ENCODE results near the gene GHDC. TPM values are rescaled to one million over a fixed set of nuclear protein-coding genes. Genes with fewer than 3 reads are reported as not detected.

The GHDC gene
- total and polyA plus RNA-seq, 2 of the 13 experiments (the other 11 are each of a cell fraction or from before 2014, with no cell fraction given): 15.4 to 22.5 TPM

- Histone ChIP-seq H3K4me3 (replicated peaks in 1 of 3; ENCODE audit: insufficient read depth in 1 of 3, low read depth in 2 of 3, low read length in 3 of 3) (peak within 1 kb of the TSS in 2 of 3 experiments; percentile 35 to 84; a peak in 3 of 6 replicates), H4K20me1 (ENCODE audit: insufficient read depth, low read length) (peaks cover under 1% of the 10 kb centered on the region), H3K27ac (ENCODE audit: extremely low read length, insufficient read depth, low read length) (no peak within 1 kb of the TSS), H3K4me1 (ENCODE audit: insufficient read depth, low read length) (peaks cover 47% of the 10 kb centered on the region), H3K36me3 (replicated peaks in 1 of 2; ENCODE audit: control insufficient read depth in 1 of 2, insufficient read depth in 2 of 2, low read length in 2 of 2) (no peaks in the 10 kb centered on the region), H3K79me2 (ENCODE audit: insufficient read depth, low read length) (no peaks in the 10 kb centered on the region), H3K27me3 (ENCODE audit: control insufficient read depth in 1 of 2, insufficient read depth in 2 of 2, low read length in 2 of 2) (peaks cover 0 to 21% of the 10 kb centered on the region in 2 experiments; a peak in 4 of 5 replicates), H3K4me2 (ENCODE audit: low read depth, low read length) (peak within 1 kb of the TSS; percentile 91), H3K9me3 (ENCODE audit: low read length) (no peaks in the 10 kb centered on the region), H2AFZ (ENCODE audit: low read length) (no peak within 1 kb of the TSS), H3K9ac (ENCODE audit: insufficient read depth, low read depth, low read length) (no peak within 1 kb of the TSS)
- FAIRE-seq: no peak
- ChIA-PET CTCF (ENCODE audit: low intra/inter-chr PET ratio, low total read pairs) (no interaction called here), POLR2A (interaction anchor here (1.6 to 2.4 kb wide), 4 partner anchors 9 to 64 kb away, joined by 9 to 30 read pairs (median 14); partner anchors contain the start of genes GHDC and KAT2A)
- no TSS peak for BruUV-seq (replicated peaks)
- DNase-seq (ENCODE audit: low spot score): no peak
- intact Hi-C loops (cut with micrococcal nuclease; ENCODE audit: unreplicated experiment) (loop anchor here (10.0 kb wide), 1 partner anchor 60 kb away; no protein-coding TSS in a partner anchor), in situ Hi-C loops (cut with HindIII; ENCODE audit: extremely low pct_ligation_motif_present, low pct_unique_long_range_greater_than_20kb) (no loop called here)
- ATAC-seq: no peak
- no peak for TF ChIP-seq TBX3 (IDR thresholded peaks at IDR 0.05; ENCODE audit: borderline replicate concordance)
- no peak for TF ChIP-seq ZNF251 (CRISPR knock-in tag; IDR thresholded peaks at IDR 0.05)
- TF ChIP-seq ZC3H13 (CRISPR knock-in tag; IDR thresholded peaks at IDR 0.05): 0 out of 2 replicates have a peak, but pooled peaks have one; percentile 8
- TF ChIP-seq ZFYVE20 (CRISPR knock-in tag; IDR thresholded peaks at IDR 0.05; ENCODE audit: borderline replicate concordance, low read depth): 0 out of 2 replicates have a peak, but pooled peaks have one; percentile 27
- no peak for TF ChIP-seq CEBPG (CRISPR knock-in tag; IDR thresholded peaks at IDR 0.05)
- 0 out of 2 replicates have a peak, but pooled peaks have one; percentile 19 for TF ChIP-seq ZNF703 (CRISPR knock-in tag; IDR thresholded peaks at IDR 0.05; ENCODE audit: borderline replicate concordance)
- TF ChIP-seq RAD51 (IDR thresholded peaks at IDR 0.05; ENCODE audit: borderline replicate concordance): no peak
- no peak for TF ChIP-seq MLLT10 (CRISPR knock-in tag; IDR thresholded peaks at IDR 0.05)
- TF ChIP-seq, protein P1, sequence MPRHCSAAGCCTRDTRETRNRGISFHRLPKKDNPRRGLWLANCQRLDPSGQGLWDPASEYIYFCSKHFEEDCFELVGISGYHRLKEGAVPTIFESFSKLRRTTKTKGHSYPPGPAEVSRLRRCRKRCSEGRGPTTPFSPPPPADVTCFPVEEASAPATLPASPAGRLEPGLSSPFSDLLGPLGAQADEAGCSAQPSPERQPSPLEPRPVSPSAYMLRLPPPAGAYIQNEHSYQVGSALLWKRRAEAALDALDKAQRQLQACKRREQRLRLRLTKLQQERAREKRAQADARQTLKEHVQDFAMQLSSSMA (CRISPR knock-in tag; IDR thresholded peaks at IDR 0.05): 0 out of 2 replicates have a peak, but pooled peaks have one; percentile 10
- TF ChIP-seq ZNF589 (CRISPR knock-in tag; conservative IDR thresholded peaks at IDR 0.05): 0 out of 2 replicates have a peak, but pooled peaks have one; percentile 16
- 0 out of 2 replicates have a peak, but pooled peaks have one; percentile 18 for TF ChIP-seq HIVEP1 (CRISPR knock-in tag; IDR thresholded peaks at IDR 0.05)
- no peak for TF ChIP-seq TBX2 (CRISPR knock-in tag; IDR thresholded peaks at IDR 0.05; ENCODE audit: borderline replicate concordance)
- no peak for TF ChIP-seq ZSCAN29 (CRISPR knock-in tag; conservative IDR thresholded peaks at IDR 0.05)
- no peak for TF ChIP-seq ZNF224 (CRISPR knock-in tag; IDR thresholded peaks at IDR 0.05)
- TF ChIP-seq, protein P2, sequence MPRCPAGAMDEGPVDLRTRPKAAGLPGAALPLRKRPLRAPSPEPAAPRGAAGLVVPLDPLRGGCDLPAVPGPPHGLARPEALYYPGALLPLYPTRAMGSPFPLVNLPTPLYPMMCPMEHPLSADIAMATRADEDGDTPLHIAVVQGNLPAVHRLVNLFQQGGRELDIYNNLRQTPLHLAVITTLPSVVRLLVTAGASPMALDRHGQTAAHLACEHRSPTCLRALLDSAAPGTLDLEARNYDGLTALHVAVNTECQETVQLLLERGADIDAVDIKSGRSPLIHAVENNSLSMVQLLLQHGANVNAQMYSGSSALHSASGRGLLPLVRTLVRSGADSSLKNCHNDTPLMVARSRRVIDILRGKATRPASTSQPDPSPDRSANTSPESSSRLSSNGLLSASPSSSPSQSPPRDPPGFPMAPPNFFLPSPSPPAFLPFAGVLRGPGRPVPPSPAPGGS (CRISPR knock-in tag; IDR thresholded peaks at IDR 0.05): no peak
- WGBS (ENCODE audit: low lambda C conversion rate): 45% methylated on average over 6 of the region's 11 CpGs
Measured at GRCh38 chr17:42184713-42185620, 9.3 kb downstream of the GHDC start, which contains the start of gene HCRT. Gene HCRT, minus strand, starts transcription at chr17:42185452. Its CDS starts 87 bp downstream, at chr17:42185365.
